ENCODE measurements around the gene TM4SF18.

GRCh38 chr3:149321136-149321535 lies 12.3 kb downstream of the TM4SF18 start:
- TF ChIP-seq POLR2A (IDR thresholded peaks at IDR 0.05) (no peak), CTCF (IDR thresholded peaks at IDR 0.05) (no peak)
